GM18861 (cell line): Measurements from ENCODE around the gene TMEM204.

Experiments used
- ATAC-seq: cut with Tn5 transposase; IDR thresholded peaks from one replicate; pipeline ENCODE4 v1.9.1; 2021; ENCODE audit not compliant: unreplicated experiment

TMEM204 gene

GRCh38 chr16:1556254-1556653 lies 22.8 kb downstream of the TMEM204 start:
- no peak for ATAC-seq

DNA sequence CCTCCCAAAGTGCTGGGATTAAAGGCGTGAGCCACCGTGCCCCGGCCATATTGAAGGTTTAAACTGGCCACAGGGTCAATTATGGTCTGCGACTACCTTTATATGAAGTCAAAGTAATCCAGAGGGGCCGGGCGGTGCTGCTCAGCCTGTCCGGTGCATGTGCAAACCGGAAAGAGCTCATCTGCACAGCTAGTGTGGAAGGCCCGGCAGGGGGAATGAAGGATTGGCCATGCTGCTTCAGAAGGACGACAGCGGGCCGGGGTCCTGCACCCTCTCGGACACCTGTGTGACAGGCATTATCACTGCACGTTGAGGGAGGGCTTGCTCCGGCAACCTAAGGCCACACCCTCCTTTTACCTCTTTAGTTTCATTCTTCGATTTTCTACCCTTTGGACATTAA lies 23.6 kb downstream of the TMEM204 start:
- ATAC-seq: no peak

- ATAC-seq: no peak
Observed at GRCh38 chr16:1557576-1557975, 24.1 kb downstream of the TMEM204 start.

DNA sequence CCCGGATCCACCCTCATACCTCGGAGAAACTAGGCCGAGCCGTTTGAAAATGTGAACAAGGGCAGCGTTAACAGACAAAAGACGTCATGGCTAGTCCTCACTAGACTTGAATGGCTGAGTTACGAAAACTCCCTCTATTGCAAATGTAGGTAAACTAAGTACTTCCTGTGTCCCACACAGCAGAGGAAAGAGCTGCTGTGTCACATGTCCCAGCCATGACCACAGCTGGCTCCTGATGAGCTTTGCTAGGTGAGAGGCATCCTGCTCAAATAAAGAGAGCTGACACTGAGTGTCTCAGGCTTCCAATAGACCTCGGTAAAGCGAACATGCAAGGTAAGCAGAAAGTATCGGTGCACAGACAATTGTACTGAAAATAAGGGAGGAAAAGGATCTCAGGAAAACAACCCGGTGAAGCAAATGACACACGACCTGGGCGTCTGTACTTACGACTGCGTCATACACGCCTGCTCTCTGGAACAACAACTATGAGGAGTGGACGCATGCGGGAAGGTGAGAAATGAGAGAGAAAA lies 26.0 kb downstream of the TMEM204 start:
- ATAC-seq: no peak

DNA sequence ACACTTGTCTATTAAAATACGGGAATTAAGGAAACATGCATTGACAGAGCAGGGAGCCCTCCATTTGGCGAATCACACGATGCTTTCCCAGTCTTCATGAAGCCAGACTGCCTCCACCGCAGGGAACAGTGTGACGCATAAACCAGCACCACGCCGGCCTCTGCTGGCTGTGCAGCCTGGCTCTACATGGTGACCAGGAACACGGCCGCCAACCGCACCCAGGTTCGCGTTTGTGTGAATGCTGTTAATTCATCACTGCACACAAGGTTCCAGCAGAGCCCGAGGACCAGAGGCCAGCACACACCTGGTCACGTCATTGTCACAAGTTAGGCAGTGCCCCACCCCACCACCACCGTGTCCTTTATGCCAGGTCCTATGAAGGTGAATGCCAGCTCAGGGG lies 26.7 kb downstream of the TMEM204 start:
- ATAC-seq: no peak

- ATAC-seq: no peak
Observed at GRCh38 chr16:1560866-1561265, 27.4 kb downstream of the TMEM204 start.

GRCh38 chr16:1561266-1561665 lies 27.8 kb downstream of the TMEM204 start:
- no peak for ATAC-seq

DNA sequence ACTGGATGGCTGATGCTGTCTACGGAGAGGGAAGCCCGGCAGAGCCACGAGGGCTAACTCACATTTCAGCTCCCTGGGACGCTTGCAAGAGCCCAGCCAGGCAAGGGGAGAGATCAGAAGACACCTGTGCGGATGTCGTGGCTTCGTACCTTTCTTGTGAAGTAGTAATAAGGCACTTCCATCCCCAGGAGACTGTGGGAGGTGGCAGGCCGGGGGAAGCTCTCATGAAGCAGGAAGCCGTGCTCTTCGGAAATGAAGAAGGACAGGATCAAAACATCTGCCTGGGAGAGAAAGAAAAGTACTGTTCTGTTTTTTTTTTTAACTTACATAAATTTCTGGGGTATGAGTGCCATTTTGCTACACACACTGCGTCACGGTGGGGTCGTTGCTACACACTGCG lies 28.4 kb downstream of the TMEM204 start:
- no peak for ATAC-seq

DNA sequence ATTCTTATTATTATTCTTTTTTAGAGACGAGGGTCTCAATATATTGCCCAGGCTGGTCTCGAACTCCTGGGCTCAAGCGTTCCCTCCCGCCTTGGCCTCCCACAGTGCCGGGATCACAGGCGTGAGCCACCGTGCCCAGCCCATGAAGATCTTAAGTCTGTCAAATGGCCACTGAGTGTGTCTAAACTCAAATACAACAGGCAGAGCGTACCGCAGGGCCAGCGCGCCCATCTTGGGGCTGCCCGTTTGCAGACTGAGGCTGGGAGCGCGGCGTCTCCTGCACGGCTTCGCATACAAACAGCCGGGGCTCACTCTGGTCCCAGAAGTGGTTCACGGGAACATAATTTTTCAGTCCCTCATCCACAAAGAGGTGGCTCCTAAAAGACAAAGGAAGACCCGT lies 30.3 kb downstream of the TMEM204 start:
- no peak for ATAC-seq

DNA sequence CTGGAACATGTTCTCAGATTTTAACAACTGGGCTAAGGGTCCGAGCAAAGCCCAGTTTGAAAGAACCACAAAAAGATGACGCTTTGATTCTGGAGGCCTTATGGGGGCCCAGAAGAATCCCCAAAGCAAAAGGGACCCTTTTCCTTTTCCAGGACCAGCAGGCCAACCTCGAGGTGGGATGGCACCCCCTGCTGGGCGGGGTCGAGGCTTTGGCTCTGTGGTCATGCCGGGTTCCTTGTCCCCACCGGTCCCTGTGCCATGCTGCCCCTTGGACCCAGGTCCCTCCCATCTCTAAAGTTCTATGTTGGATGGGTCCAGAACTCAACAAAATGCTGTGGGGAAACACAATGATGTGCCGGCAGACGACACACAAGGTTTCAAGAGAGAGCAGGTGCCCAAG lies 30.9 kb downstream of the TMEM204 start:
- no peak for ATAC-seq

DNA sequence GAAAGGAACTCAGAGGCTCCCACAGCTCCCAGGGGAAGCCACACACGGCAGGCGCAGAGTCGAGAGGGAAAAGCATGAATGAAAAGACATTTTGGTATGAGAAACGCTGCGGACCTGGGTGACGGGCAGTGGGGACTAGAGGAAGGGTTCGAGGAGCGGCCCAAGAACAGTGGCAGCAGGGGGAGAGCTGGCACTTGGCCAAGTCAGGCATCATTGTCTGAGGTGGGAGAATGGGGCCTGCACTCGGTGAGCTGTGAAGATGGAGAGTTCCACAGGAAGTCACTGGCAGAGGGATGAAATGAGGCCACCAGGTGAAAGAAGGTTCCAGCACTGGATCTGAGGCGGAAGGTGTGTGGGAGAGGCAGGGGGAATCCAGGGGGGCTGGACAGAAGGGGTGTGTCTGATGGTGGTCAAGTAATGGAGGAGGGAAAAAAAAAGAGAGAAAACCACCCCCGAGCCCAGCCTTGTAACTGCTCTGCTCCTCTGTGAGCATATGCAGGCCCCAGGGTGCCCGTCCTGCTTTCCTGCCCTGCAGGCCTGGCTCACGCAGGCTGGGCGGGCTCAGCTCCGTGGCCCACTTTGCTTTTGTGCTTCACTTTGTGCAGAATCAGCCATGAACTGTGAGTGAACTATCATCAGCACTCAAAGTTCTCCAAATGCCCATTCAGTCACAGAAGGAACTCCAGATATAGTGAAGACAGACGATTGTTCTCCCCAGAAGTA lies 31.8 kb downstream of the TMEM204 start:
- ATAC-seq: no peak

GRCh38 chr16:1567988-1568387 lies 34.5 kb downstream of the TMEM204 start:
- no peak for ATAC-seq

DNA sequence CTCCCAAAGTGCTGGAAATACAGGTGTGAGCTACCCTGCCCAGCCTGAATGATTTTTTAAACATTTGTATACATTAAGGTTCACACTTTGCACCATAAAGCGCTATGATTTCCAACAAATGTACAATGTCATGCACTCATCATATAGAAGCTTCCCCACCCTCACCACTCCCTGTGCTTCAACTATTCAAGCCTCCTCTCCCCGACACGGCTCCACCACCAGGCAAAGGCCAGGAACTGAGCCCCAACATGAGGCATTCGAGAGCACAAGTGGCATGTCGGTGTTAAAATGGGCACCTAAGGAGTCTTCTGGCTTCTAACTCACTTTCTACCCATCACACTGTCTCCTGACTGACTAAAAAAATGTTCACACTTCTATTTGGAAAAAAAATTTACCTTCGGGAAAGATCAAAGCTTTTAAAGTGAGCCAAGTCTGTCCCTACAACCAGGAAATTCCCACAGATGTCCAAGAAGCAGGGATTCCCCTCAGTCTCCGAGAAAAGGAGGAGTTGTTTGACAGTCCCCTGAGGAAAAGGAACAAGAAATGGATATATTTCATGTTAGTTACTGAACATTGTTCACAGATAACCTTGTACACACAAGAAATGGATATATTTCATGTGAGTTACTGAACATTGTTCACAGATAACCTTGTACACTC lies 37.7 kb downstream of the TMEM204 start:
- ATAC-seq: no peak

GRCh38 chr16:1572673-1573072 lies 39.2 kb downstream of the TMEM204 start:
- no peak for ATAC-seq

GRCh38 chr16:1573301-1573700 lies 39.8 kb downstream of the TMEM204 start:
- ATAC-seq: no peak

DNA sequence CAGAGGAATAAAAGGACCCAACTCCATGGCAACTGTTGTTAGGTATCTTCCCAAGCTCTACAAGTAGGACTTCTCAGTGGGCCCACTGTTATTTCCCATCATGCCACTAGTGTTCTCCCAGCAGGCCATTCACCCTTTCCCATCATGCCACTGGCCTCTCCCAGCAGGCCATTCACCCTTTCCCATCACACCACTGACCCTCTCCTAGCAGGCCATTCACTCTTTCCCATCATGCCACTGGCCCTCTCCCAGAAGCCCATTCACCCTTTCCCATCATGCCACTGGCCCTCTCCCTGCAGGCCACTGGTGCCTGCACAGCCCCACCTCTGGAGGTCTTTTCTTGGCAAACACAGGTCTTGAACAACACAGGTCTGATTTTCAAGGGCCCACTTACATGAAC lies 42.1 kb downstream of the TMEM204 start:
- ATAC-seq: no peak

GRCh38 chr16:1579214-1579613 lies 45.7 kb downstream of the TMEM204 start:
- no peak for ATAC-seq

DNA sequence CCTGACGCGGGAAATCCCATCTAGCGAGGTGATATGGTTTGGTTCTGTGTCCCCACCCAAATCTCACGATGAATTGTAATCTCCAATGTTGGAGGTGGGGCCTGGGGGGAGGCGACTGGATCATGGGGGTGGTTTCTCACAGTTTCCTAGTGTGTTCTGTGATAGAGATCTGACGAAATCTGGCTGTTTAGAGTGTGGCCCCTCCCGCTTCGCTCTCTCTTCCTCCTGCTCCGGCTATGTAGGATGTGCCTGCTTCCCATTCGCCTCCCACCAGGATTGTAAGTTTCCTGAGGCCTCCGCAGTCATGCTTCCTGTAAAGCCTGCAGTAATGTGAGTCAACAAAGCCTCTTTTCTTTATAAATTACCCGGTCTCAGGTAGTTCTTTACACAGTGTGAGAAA lies 46.8 kb downstream of the TMEM204 start:
- ATAC-seq: no peak

DNA sequence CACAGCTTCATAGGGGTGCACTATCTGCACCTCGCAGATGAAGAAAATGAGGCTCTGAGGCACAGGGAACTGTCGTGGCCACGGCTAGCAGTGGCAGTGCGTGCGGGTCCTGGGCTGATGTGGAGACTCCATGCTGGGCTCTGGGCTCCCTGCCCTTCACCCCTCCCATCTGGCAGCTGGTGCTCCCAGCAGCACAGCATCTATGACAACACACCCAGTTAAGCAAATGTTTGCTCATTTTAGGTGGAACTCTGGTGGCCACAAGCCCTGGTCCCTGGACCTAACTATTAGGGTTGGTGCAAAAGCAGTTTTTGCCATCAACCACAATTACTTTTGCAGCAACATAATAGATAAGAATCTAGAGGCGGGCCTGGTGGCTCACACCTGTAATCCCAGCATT lies 47.5 kb downstream of the TMEM204 start:
- ATAC-seq: no peak

DNA sequence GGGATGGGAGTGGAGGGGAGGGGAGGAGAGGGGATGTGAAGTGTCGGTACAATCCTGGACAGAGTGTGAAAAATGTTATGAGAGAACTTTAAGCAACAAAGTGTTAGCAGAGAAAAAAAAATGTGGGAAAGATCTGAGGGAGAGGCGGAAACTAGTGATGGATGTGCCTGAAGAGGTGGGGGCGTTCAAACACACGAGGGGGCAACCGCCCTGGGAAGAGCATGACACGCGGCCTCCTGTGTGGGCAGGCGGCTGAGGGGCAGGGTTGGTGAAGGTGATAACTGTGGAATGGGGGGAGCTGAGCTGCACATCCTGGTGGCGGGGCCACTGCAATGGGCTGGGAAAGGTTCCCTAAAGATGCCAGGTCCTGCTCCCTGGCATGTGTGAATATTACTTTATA lies 48.3 kb downstream of the TMEM204 start:
- no peak for ATAC-seq

- ATAC-seq: no peak
Observed at GRCh38 chr16:1583180-1583579, 49.7 kb downstream of the TMEM204 start.

DNA sequence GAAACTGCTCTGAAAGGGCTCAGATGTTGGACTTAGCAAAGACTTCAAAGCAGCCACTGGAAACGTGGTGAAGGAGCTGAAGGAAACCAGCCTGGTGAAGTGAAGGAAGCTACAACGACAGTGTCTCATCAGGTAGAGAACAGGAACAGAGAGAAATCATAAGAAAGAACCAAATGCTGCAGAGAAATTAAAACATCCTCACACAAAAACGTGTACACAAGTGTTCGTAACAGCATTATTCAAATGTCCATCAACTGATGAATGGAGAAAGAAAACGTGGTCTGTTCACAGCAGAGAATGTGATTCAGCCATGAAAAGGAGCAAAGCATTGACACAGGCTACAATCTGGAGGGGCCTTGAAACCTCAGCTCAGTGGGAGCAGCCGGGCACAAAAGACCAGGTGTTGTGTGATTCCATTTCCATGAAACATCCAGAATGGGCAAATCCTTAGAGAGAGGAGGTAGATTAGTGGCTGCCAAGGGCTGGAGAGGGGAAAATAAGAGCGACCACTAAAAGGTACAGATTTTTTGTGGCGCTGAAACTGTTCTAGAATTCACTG lies 51.5 kb downstream of the TMEM204 start:
- ATAC-seq: no peak
